Adrenal gland (tissue), 12 donors: Measurements from ENCODE around the gene SMAD7. TPM values are rescaled to one million over a fixed set of nuclear protein-coding genes. Genes with fewer than 3 reads are reported as not detected.

Experiments
- DNase-seq, 7 donors: peaks; one replicate each; pipeline ENCODE4 v3.0.0-alpha.2; 2019 to 2020
- H3K27ac ChIP-seq, 5 donors: fragments of 200-600 bp; sonication (generic) in 4 of 5; 1 replicate in 3 of 5; 2 replicates in 2 of 5; pipeline versions ENCODE4 v1.5.1 to v1.8.0; 2016 to 2020; ENCODE audit warnings: mild to moderate bottlenecking in 1 of 5
- H3K27me3 ChIP-seq: fragments of 200-600 bp; 2 replicates; pipeline ENCODE4 v1.8.0; 2021
- H3K36me3 ChIP-seq, 2 donors: fragments of 200-600 bp; replicated peaks in 1 of 2; 1 replicate in 1 of 2; 2 replicates in 1 of 2; pipeline versions ENCODE4 v1.5.1 to v1.8.0; 2018 to 2022
- H3K4me1 ChIP-seq, 2 donors: fragments of 200-600 bp; replicated peaks in 1 of 2; 1 replicate in 1 of 2; 2 replicates in 1 of 2; pipeline versions ENCODE4 v1.5.1 to v1.8.0; 2018 to 2021
- H3K4me3 ChIP-seq, 4 donors: fragments of 200-600 bp; sonication (generic) in 3 of 4; one replicate each; pipeline ENCODE4 v1.5.1; 2016 to 2018
- H3K9me3 ChIP-seq, 3 donors: fragments of 200-600 bp; sonication (generic) in 1 of 3; replicated peaks in 1 of 3; 1 replicate in 2 of 3; 2 replicates in 1 of 3; pipeline versions ENCODE4 v1.5.1 to v1.8.0; 2016 to 2021
- CTCF ChIP-seq, 6 experiments: fragments of 450-650 bp in 4 of 6; fragments of 200-600 bp in 2 of 6; sonication (generic) in 1 of 6; IDR thresholded peaks; 1 replicate in 5 of 6; 2 replicates in 1 of 6; pipeline versions ENCODE4 v1.5.1 to v1.8.0; 2016 to 2021; ENCODE audit warnings: antibody characterized with exemption in 6 of 6, mild to moderate bottlenecking in 2 of 6, moderate library complexity in 1 of 6
- POLR2A ChIP-seq, 2 donors: fragments of 450-650 bp; IDR thresholded peaks; one replicate each; pipeline ENCODE4 v1.6.1; 2017; ENCODE audit warnings: antibody characterized with exemption in 2 of 2, mild to moderate bottlenecking in 2 of 2, moderate library complexity in 1 of 2
- WGBS, 4 donors: extraction: QIAGEN DNeasy Blood & Tissue Kit in 2 of 4; methylation state at CpG; one replicate each; pipeline versions ENCODE4 v1.1.5 to v1.1.7; 2013 to 2017; 5-methylcytosine and 5-hydroxymethylcytosine counted together
- intact Hi-C, 2 donors: fragments of 100-400 bp; cut with DNase I; formaldehyde crosslinking; loops; one replicate each; pipeline versions ENCODE4 v1.14.1 to v1.15.0; 2022 to 2023
- polyA plus RNA-seq, 3 donors: library from polyadenylated mRNA; stranded (reverse); fragments of 200-250 nt in 2 of 3; fragments of 350-450 nt in 1 of 3; fragmentation: Illumina TruSeq in 1 of 3; extraction: RNeasy Lipid Tissue Mini Kit (QIAGEN cat#74804) in 1 of 3; gene quantifications; one replicate each; pipeline ENCODE4 v1.2.3, GENCODE V29; 2013 to 2014
- total RNA-seq, 9 donors: library from RNA; depleted of rRNA in 4 of 9; stranded (reverse); fragments of >200 nt in 4 of 9; fragments of 120-200 nt in 1 of 9; fragmentation: NEBNext Ultra II Directional in 1 of 9; extraction: Animal tissue kit (Norgen Biotek cat#: 25700) in 1 of 9; gene quantifications; one replicate each; pipeline versions ENCODE4 v1.1.0 to v1.2.4, GENCODE V29; 2013 to 2023
- donor health status: healthy with polysubstance abuse.
- donor health status: Bipolar disorder and iron deficiency.
- donor health status: DM: yes; HTN: yes; CAD: no.
- donor health status: DM: no; HTN: no; CAD: no.
- donor health status: DM: no; HTN: no; CAD: no.
- donor health status: DM: yes; HTN: yes; CAD: no.

The SMAD7 gene
- total and polyA plus RNA-seq, 12 donors, result 6.1 to 68.3 (median 16.8) TPM

GRCh38 chr18:48963586-48964470 is 13.1 kb upstream of the SMAD7 start:
- no peak overlapping the region for H3K27ac ChIP-seq
- 76 to 84% (median 80%) methylated on average over 9 to 10 of the region's 10 CpGs for whole genome bisulfite sequencing, 4 donors

GRCh38 chr18:48962994-48963561 is 12.3 kb upstream of the SMAD7 start:
- H3K4me3 ChIP-seq, result no peak overlapping the region
- H3K27ac ChIP-seq, result no peak overlapping the region
- no peaks in the 10 kb centered on the region for H3K9me3 ChIP-seq
- no peak for TF ChIP-seq CTCF (IDR thresholded peaks at IDR 0.05)
- TF ChIP-seq POLR2A (IDR thresholded peaks at IDR 0.05), result no peak
- no peaks in the 10 kb centered on the region for H3K27me3 ChIP-seq
- no peak for DNase-seq
- no peaks in the 10 kb centered on the region for H3K36me3 ChIP-seq
- intact Hi-C loops, result no loop called here
- peaks cover 0 to 5% of the 10 kb centered on the region in 2 donors for H3K4me1 ChIP-seq
- 78 to 88% (median 87%) methylated on average over 3 of the region's 3 CpGs for WGBS, 4 donors

More at GRCh38 chr18:48963586-48964470, 13.1 kb upstream of the SMAD7 start:
- H3K36me3 ChIP-seq, result no peaks in the 10 kb centered on the region
- H3K4me1 ChIP-seq, result peaks cover 0 to 5% of the 10 kb centered on the region in 2 donors
- H3K9me3 ChIP-seq, result no peaks in the 10 kb centered on the region
- no peak overlapping the region for H3K4me3 ChIP-seq
- intact Hi-C loops, result no loop called here
- no peak for DNase-seq
- TF ChIP-seq CTCF (IDR thresholded peaks at IDR 0.05) (no peak), POLR2A (IDR thresholded peaks at IDR 0.05) (no peak)
- no peaks in the 10 kb centered on the region for H3K27me3 ChIP-seq

GRCh38 chr18:48962252-48962993 is 11.7 kb upstream of the SMAD7 start:
- whole genome bisulfite sequencing, 4 donors, result 83 to 90% (median 87%) methylated on average over 13 of the region's 13 CpGs
- Histone ChIP-seq H3K27me3 (no peaks in the 10 kb centered on the region), H3K4me1 (peaks cover 0 to 9% of the 10 kb centered on the region in 2 donors), H3K36me3 (no peaks in the 10 kb centered on the region), H3K27ac (no peak overlapping the region), H3K9me3 (no peaks in the 10 kb centered on the region), H3K4me3 (no peak overlapping the region)
- DNase-seq, result no peak
- TF ChIP-seq CTCF (IDR thresholded peaks at IDR 0.05) (no peak), POLR2A (IDR thresholded peaks at IDR 0.05) (no peak)
- intact Hi-C loops, result no loop called here

- H3K27me3 ChIP-seq, result no peaks in the 10 kb centered on the region
- no peaks in the 10 kb centered on the region for H3K36me3 ChIP-seq
- peaks cover 0 to 9% of the 10 kb centered on the region in 2 donors for H3K4me1 ChIP-seq
- no peak overlapping the region for H3K4me3 ChIP-seq
- 85 to 89% (median 87%) methylated on average over 12 of the region's 12 CpGs for WGBS, 4 donors
- no peak for DNase-seq
- no peaks in the 10 kb centered on the region for H3K9me3 ChIP-seq
- TF ChIP-seq CTCF (IDR thresholded peaks at IDR 0.05) (no peak), POLR2A (IDR thresholded peaks at IDR 0.05) (no peak)
- no peak overlapping the region for H3K27ac ChIP-seq
- intact Hi-C loops, result no loop called here
Observed at GRCh38 chr18:48961547-48961946, 10.8 kb upstream of the SMAD7 start.
